ENCODE results near the gene UGDH.
"Not testable (repeated sequence)": the region's sequence is repeated elsewhere in the genome, so short reads cannot be mapped to it uniquely, and the experiment has no call there.

UGDH gene

GRCh38 chr4:39518484-39518883 is 8.8 kb downstream of the UGDH start:
- no peak for DNase-seq (ENCODE audit: low read depth)
- no peak overlapping the region for H3K4me3 ChIP-seq (ENCODE audit: low read depth, low read length)
- TF ChIP-seq MAX (IDR thresholded peaks at IDR 0.05; ENCODE audit: low read depth, low read length) (no peak), CTCF (IDR thresholded peaks at IDR 0.05; ENCODE audit: low read depth, low read length) (no peak), MYC (IDR thresholded peaks at IDR 0.05; ENCODE audit: low read depth, low read length) (no peak), POLR2A (IDR thresholded peaks at IDR 0.05; ENCODE audit: extremely low read depth, insufficient read length) (no peak)

GRCh38 chr4:39516407-39516966 is 10.8 kb downstream of the UGDH start:
- no peak for TF ChIP-seq MAX (IDR thresholded peaks at IDR 0.05; ENCODE audit: low read depth, low read length)
- TF ChIP-seq MYC (IDR thresholded peaks at IDR 0.05; ENCODE audit: low read depth, low read length): no peak
- TF ChIP-seq POLR2A (IDR thresholded peaks at IDR 0.05; ENCODE audit: extremely low read depth, insufficient read length): no peak
- no peak for TF ChIP-seq CTCF (IDR thresholded peaks at IDR 0.05; ENCODE audit: low read depth, low read length)
- no peak overlapping the region for H3K4me3 ChIP-seq (ENCODE audit: low read depth, low read length)
- no peak for DNase-seq (ENCODE audit: low read depth)

- not testable (repeated sequence) for DNase-seq (ENCODE audit: low read depth); H3K4me3 ChIP-seq (ENCODE audit: low read depth, low read length)
Observed at GRCh38 chr4:39515669-39516401, 11.4 kb downstream of the UGDH start.

- no peak overlapping the region for H3K4me3 ChIP-seq (ENCODE audit: low read depth, low read length)
- peak; percentile 20 for DNase-seq (ENCODE audit: low read depth)
Observed at GRCh38 chr4:39514888-39515401, 12.3 kb downstream of the UGDH start.

GRCh38 chr4:39514266-39514665 is 13.0 kb downstream of the UGDH start:
- not testable (repeated sequence) for H3K4me3 ChIP-seq (ENCODE audit: low read depth, low read length); DNase-seq (ENCODE audit: low read depth)

More at GRCh38 chr4:39514888-39515401, 12.3 kb downstream of the UGDH start:
- TF ChIP-seq MAX (IDR thresholded peaks at IDR 0.05; ENCODE audit: low read depth, low read length): no peak
- no peak for TF ChIP-seq MYC (IDR thresholded peaks at IDR 0.05; ENCODE audit: low read depth, low read length)
- TF ChIP-seq CTCF (IDR thresholded peaks at IDR 0.05; ENCODE audit: low read depth, low read length): no peak

GRCh38 chr4:39510348-39510929 is 16.8 kb downstream of the UGDH start:
- DNase-seq (ENCODE audit: low read depth): no peak
- TF ChIP-seq MAX (IDR thresholded peaks at IDR 0.05; ENCODE audit: low read depth, low read length): no peak
- no peak for TF ChIP-seq MYC (IDR thresholded peaks at IDR 0.05; ENCODE audit: low read depth, low read length)
- no peak for TF ChIP-seq CTCF (IDR thresholded peaks at IDR 0.05; ENCODE audit: low read depth, low read length)
- TF ChIP-seq POLR2A (IDR thresholded peaks at IDR 0.05; ENCODE audit: extremely low read depth, insufficient read length): no peak

More at GRCh38 chr4:39510348-39510929, 16.8 kb downstream of the UGDH start:
- no peak overlapping the region for H3K4me3 ChIP-seq (ENCODE audit: low read depth, low read length)
